ENCODE data around the gene CCDC69. TPM values are rescaled to one million over a fixed set of nuclear protein-coding genes. Genes with fewer than 3 reads are reported as not detected.
A peak's percentile ranks its signal among the peaks of the same experiment; 100 is the strongest.

CCDC69 gene
- total RNA-seq, 6 experiments from 2014 or later: 11.8 to 30.9 (median 22.9) TPM

DNA sequence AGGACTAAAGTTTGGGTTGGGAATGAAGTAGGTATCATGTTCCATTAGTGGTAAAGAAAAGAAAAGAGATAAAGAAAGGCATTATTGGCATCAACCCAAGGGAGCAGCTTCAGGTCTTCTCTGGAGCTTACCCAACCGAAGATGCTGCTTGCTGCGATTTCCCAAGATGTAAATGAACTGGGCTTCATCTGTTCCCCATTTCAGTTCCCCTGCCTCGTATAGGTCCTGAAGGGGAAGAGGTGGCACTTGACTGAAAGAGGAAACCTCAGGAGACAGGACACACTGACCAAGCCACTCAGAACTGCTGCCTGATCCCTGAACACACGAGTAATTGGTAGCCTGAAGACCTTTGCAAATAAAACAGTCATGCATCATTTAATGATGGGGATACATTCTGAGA lies 90.9 kb downstream of the CCDC69 start:
- DNase-seq (no peak), ATAC-seq (peak; percentile 50 to 76 (median 54))
- TF ChIP-seq, protein P1, sequence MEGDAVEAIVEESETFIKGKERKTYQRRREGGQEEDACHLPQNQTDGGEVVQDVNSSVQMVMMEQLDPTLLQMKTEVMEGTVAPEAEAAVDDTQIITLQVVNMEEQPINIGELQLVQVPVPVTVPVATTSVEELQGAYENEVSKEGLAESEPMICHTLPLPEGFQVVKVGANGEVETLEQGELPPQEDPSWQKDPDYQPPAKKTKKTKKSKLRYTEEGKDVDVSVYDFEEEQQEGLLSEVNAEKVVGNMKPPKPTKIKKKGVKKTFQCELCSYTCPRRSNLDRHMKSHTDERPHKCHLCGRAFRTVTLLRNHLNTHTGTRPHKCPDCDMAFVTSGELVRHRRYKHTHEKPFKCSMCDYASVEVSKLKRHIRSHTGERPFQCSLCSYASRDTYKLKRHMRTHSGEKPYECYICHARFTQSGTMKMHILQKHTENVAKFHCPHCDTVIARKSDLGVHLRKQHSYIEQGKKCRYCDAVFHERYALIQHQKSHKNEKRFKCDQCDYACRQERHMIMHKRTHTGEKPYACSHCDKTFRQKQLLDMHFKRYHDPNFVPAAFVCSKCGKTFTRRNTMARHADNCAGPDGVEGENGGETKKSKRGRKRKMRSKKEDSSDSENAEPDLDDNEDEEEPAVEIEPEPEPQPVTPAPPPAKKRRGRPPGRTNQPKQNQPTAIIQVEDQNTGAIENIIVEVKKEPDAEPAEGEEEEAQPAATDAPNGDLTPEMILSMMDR (IDR thresholded peaks at IDR 0.05): no peak
- no peak for TF ChIP-seq POLR2A (IDR thresholded peaks at IDR 0.05)
- Histone ChIP-seq H3K36me3 (peaks cover 12 to 99% (median 57%) of the 10 kb centered on the region in 4 donors), H3K27ac (no peak overlapping the region), H3K27me3 (no peaks in the 10 kb centered on the region), H3K9me3 (no peaks in the 10 kb centered on the region), H3K4me1 (no peaks in the 10 kb centered on the region), H3K4me3 (no peak overlapping the region)
- 58% methylated on average over 4 of the region's 4 CpGs for WGBS (ENCODE audit: insufficient coverage, low coverage, low lambda C conversion rate, missing lambda C conversion rate)
- intact Hi-C loops (cut with DNase I): loop anchor here in 1 of 2 donors (5.0 kb wide), 1 partner anchor 34 kb away; no protein-coding TSS in a partner anchor

Other genes starting within 250 kb of the CCDC69 start
- 100 to 1,000 TPM; 192 to 869 (median 343) TPM for gene GPX3, start 203.5 kb downstream of the CCDC69 start, total RNA-seq
- gene TNIP1, start 143.1 kb downstream of the CCDC69 start, total RNA-seq: 100 to 1,000 TPM in 1 of 6 experiments, 10 to 100 TPM in 5; 70.1 to 155 (median 79.1) TPM
- gene ANXA6, start 66.3 kb downstream of the CCDC69 start, total RNA-seq: 100 to 1,000 TPM; 143 to 236 (median 165) TPM
- 10 to 100 TPM; 11.7 to 23.6 (median 20.3) TPM for gene GM2A, start 29.1 kb upstream of the CCDC69 start, total RNA-seq
- not detected for gene SLC36A3, start 79.7 kb upstream of the CCDC69 start, total RNA-seq
- not detected for gene SLC36A2, start 123.5 kb upstream of the CCDC69 start, total RNA-seq
- gene SLC36A1, start 223.5 kb upstream of the CCDC69 start, total RNA-seq: 1 to 10 TPM; 2.0 to 8.2 (median 5.2) TPM